Caco-2 (cell line): ENCODE measurements around the gene ARL5B. TPM values are rescaled to one million over a fixed set of nuclear protein-coding genes. Genes with fewer than 3 reads are reported as not detected.
"Not testable (repeated sequence)": the region's sequence is repeated elsewhere in the genome, so short reads cannot be mapped to it uniquely, and the experiment has no call there.

Experiments
- BruUV-seq: library from RNA; stranded (reverse); fragments of 400-500 nt; replicated peaks from 2 replicates; lab custom pipeline; 2021; lab: Mats Ljungman, UMichigan
- CTCF ChIA-PET: fragments of 300-600 bp; sonication (Branson Sonifier 250); formaldehyde crosslinking; loops from one replicate; lab custom pipeline; 2022; ENCODE audit warnings: antibody characterized with exemption; lab: Charles Lee
- POLR2A ChIA-PET: fragments of 300-600 bp; sonication (Branson Sonifier 250); formaldehyde crosslinking; loops from one replicate; lab custom pipeline; 2022; ENCODE audit warnings: antibody characterized with exemption; lab: Charles Lee
- DNase-seq, 2 experiments: peaks; one replicate each; pipeline versions ENCODE4 v3.0.0 to v3.0.0-alpha.2; 2020 to 2022
- H3K27me3 ChIP-seq: replicated peaks from 2 replicates; pipeline ENCODE4 v1.6.0; 2011; ENCODE audit warnings: low read length; ENCODE audit not compliant: control insufficient read depth, insufficient read depth
- H3K36me3 ChIP-seq: 2 replicates; pipeline ENCODE4 v1.5.1; 2011; ENCODE audit warnings: low read length; ENCODE audit not compliant: control insufficient read depth, insufficient read depth
- H3K4me1 ChIP-seq: fragments of 250-450 bp; sonication (Bioruptor Pico); 2 replicates; pipeline ENCODE4 v1.5.1; 2020; ENCODE audit warnings: mild to moderate bottlenecking
- H3K4me3 ChIP-seq: 2 replicates; pipeline ENCODE4 v1.5.1; 2011; ENCODE audit warnings: low read depth, mild to moderate bottlenecking, control low read depth, low read length
- H3K9me3 ChIP-seq: fragments of 250-450 bp; sonication (Bioruptor Pico); 2 replicates; pipeline ENCODE4 v1.5.1; 2020; ENCODE audit warnings: mild to moderate bottlenecking, moderate library complexity
- H3K27ac Mint-ChIP-seq: one replicate; pipeline ENCODE4 v1.8.0; 2022; ENCODE audit warnings: mixed read lengths; ENCODE audit not compliant: unreplicated experiment
- H3K27me3 Mint-ChIP-seq: one replicate; pipeline ENCODE4 v1.8.0; 2022; ENCODE audit warnings: mixed read lengths; ENCODE audit not compliant: insufficient read depth, unreplicated experiment
- H3K36me3 Mint-ChIP-seq: one replicate; pipeline ENCODE4 v1.8.0; 2022; ENCODE audit warnings: mild to moderate bottlenecking, mixed read lengths; ENCODE audit not compliant: insufficient read depth, unreplicated experiment
- H3K4me1 Mint-ChIP-seq: one replicate; pipeline ENCODE4 v1.8.0; 2022; ENCODE audit warnings: low read depth, mixed read lengths; ENCODE audit not compliant: unreplicated experiment
- H3K4me3 Mint-ChIP-seq: one replicate; pipeline ENCODE4 v1.8.0; 2022; ENCODE audit warnings: mild to moderate bottlenecking, moderate library complexity, mixed read lengths; ENCODE audit not compliant: unreplicated experiment
- H3K9me3 Mint-ChIP-seq: one replicate; pipeline ENCODE4 v1.8.0; 2022; ENCODE audit warnings: mixed read lengths; ENCODE audit not compliant: unreplicated experiment
- intact Hi-C: fragments of 100-400 bp; cut with micrococcal nuclease; formaldehyde crosslinking; loops from one replicate; pipeline ENCODE4 v1.10.0; 2022; ENCODE audit not compliant: unreplicated experiment
- total RNA-seq: library from RNA; stranded (reverse); gene quantifications from 2 replicates; pipeline ENCODE4 v1.2.3, GENCODE V29; 2022
- TF ChIP-seq, protein P1 (sequence below), 2 experiments: fragments of 200-600 bp in 1 of 2; IDR thresholded peaks; 1 replicate in 1 of 2; 2 replicates in 1 of 2; pipeline versions ENCODE4 v1.5.1 to v1.8.0; 2011 to 2022; ENCODE audit warnings: antibody characterized with exemption in 1 of 2, control low read depth in 1 of 2, inconsistent platforms in 1 of 2, low read depth in 1 of 2, low read length in 1 of 2, mild to moderate bottlenecking in 1 of 2, moderate library complexity in 1 of 2; ENCODE audit not compliant: insufficient read depth in 1 of 2, severe bottlenecking in 1 of 2, unreplicated experiment in 1 of 2

The ARL5B gene
- total RNA-seq, 1 experiment from 2014 or later = 61.7 TPM

DNA sequence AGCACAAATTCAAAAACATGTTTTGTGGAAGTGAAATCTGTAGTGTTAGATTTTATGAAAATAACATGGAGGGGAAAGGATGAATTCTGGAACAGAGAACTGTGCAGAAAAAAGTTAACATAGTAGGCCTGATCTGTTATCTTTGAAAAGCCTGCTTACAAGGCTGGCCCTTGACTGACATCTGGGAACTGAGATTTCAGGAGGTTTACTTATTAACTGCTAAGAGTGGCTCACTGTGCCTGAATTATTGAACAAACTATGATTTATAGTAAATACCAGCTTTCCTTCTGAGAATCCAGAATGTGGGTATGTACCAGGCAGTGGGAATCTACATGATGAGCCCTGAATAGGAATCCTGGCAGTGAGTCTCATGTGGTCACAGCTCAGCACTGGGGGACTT, 38.4 kb upstream of the ARL5B start:
- Mint-ChIP-seq H3K4me1 (peaks cover 75% of the 10 kb centered on the region), H3K4me3 (no peak overlapping the region), H3K36me3 (peaks cover 53% of the 10 kb centered on the region), H3K27me3 (no peaks in the 10 kb centered on the region), H3K27ac (peak overlapping the region; percentile 23), H3K9me3 (no peaks in the 10 kb centered on the region)
- TF ChIP-seq, protein P1, sequence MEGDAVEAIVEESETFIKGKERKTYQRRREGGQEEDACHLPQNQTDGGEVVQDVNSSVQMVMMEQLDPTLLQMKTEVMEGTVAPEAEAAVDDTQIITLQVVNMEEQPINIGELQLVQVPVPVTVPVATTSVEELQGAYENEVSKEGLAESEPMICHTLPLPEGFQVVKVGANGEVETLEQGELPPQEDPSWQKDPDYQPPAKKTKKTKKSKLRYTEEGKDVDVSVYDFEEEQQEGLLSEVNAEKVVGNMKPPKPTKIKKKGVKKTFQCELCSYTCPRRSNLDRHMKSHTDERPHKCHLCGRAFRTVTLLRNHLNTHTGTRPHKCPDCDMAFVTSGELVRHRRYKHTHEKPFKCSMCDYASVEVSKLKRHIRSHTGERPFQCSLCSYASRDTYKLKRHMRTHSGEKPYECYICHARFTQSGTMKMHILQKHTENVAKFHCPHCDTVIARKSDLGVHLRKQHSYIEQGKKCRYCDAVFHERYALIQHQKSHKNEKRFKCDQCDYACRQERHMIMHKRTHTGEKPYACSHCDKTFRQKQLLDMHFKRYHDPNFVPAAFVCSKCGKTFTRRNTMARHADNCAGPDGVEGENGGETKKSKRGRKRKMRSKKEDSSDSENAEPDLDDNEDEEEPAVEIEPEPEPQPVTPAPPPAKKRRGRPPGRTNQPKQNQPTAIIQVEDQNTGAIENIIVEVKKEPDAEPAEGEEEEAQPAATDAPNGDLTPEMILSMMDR (IDR thresholded peaks at IDR 0.05; ENCODE audit: insufficient read depth in 1 of 2, low read depth in 1 of 2, low read length in 1 of 2, severe bottlenecking in 1 of 2, unreplicated experiment in 1 of 2) = no peak
- intact Hi-C loops = no loop called here
- Histone ChIP-seq H3K4me3 (no peak overlapping the region), H3K36me3 (peaks cover 2% of the 10 kb centered on the region), H3K4me1 (peaks cover 56% of the 10 kb centered on the region), H3K27me3 (no peaks in the 10 kb centered on the region), H3K9me3 (no peaks in the 10 kb centered on the region)
- DNase-seq = no peak
- CTCF ChIA-PET = no interaction called here
- BruUV-seq = no TSS peak
- POLR2A ChIA-PET = no interaction called here

DNA sequence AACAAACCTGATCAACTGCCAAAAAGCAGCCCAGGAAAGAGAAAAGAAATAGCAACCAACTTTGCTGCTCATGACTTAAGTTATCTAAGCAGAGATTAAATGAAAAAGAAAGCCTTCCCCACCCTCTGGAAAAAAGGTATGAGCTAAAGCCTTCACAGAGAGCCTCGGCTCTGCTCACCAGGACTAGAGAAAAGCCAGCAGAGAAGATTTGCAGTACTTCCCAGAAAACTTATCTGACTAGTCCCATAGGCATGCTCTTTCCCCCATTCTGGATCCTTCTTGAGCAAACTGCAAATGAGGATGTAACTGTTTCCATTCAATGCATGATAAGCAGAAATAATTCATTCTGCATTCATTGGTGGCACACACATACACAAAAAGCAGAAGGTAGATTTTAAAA, 35.6 kb upstream of the ARL5B start:
- DNase-seq, H3K27me3 ChIP-seq, POLR2A ChIA-PET, H3K9me3 Mint-ChIP-seq, BruUV-seq, CTCF ChIA-PET, H3K36me3 ChIP-seq, H3K9me3 ChIP-seq, H3K27me3 Mint-ChIP-seq, H3K4me3 ChIP-seq: not testable (repeated sequence)
- peak overlapping the region; percentile 73 for H3K27ac Mint-ChIP-seq
- intact Hi-C loops = loop anchor here (1.0 kb wide), 2 partner anchors 7 to 36 kb away; partner anchors contain the start of gene ARL5B
- peaks cover 79% of the 10 kb centered on the region for H3K4me1 Mint-ChIP-seq
- peaks cover 43% of the 10 kb centered on the region for H3K36me3 Mint-ChIP-seq
- H3K4me1 ChIP-seq = peaks cover 64% of the 10 kb centered on the region
- H3K4me3 Mint-ChIP-seq = peak overlapping the region; percentile 33

DNA sequence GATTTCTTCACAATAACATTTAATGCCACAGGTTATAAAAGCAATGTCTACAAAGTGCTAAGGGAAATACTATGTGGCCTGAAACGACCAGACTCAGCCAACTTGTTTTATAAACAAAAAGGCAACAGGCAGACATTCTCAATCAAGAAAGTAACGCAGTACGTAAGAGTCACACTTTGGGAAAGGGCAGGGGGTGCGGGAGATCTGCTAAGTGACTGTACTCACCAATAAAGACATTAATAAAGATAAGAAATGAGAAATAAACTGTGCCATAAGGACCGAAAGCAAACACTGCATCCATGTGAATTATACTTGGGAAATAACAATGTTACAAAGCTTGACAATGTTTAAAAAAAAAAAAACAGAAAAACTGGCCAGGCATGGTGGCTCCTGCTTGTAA, 33.3 kb upstream of the ARL5B start:
- H3K4me1 ChIP-seq = peaks cover 52% of the 10 kb centered on the region
- ChIA-PET POLR2A (interaction anchor here (1.4 kb wide), 1 partner anchor 33 kb away, joined by 4 read pairs; the partner anchor contains the start of gene ARL5B), CTCF (no interaction called here)

DNA sequence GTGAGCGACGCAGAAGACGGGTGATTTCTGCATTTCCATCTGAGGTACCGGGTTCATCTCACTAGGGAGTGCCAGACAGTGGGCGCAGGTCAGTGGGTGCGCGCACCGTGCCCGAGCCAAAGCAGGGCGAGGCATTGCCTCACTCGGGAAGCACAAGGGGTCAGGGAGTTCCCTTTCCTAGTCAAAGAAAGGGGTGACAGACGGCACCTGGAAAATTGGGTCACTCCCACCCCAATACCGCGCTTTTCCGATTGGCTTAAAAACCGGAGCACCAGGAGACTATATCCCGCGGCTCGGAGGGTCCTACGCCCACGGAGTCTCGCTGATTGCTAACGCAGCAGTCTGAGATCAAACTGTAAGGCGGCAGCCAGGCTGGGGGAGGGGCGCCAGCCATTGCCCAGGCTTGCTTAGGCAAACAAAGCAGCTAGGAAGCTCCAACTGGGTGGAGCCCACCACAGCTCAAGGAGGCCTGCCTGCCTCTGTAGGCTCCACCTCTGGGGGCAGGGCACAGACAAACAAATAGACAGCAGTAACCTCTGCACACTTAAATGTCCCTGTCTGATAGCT, 31.7 kb upstream of the ARL5B start:
- H3K9me3 ChIP-seq, H3K36me3 ChIP-seq, H3K27me3 Mint-ChIP-seq, H3K27me3 ChIP-seq, BruUV-seq, H3K9me3 Mint-ChIP-seq, CTCF ChIA-PET: not testable (repeated sequence)
- peak overlapping the region; percentile 82 for H3K4me3 Mint-ChIP-seq
- peaks cover 19% of the 10 kb centered on the region for H3K36me3 Mint-ChIP-seq
- Histone ChIP-seq H3K4me3 (peak overlapping the region; percentile 59), H3K4me1 (peaks cover 36% of the 10 kb centered on the region)
- DNase-seq = peak; percentile 93 to 95
- intact Hi-C loops = loop anchor here (1.0 kb wide), 1 partner anchor 17 kb away; no protein-coding TSS in a partner anchor
- H3K4me1 Mint-ChIP-seq = peaks cover 50% of the 10 kb centered on the region
- POLR2A ChIA-PET = interaction anchor here (0.8 kb wide), 1 partner anchor 24 kb away, joined by 6 read pairs; the partner anchor contains the start of gene NSUN6
- H3K27ac Mint-ChIP-seq = peak overlapping the region; percentile 93

More for the DNA sequence above, 33.3 kb upstream of the ARL5B start:
- peak overlapping the region; percentile 57 for H3K27ac Mint-ChIP-seq
- no peak overlapping the region for H3K4me3 ChIP-seq
- no peaks in the 10 kb centered on the region for H3K27me3 Mint-ChIP-seq
- BruUV-seq = no TSS peak
- no peaks in the 10 kb centered on the region for H3K9me3 ChIP-seq
- no peaks in the 10 kb centered on the region; the same call in 1 of the 2 replicates for H3K36me3 ChIP-seq
- H3K27me3 ChIP-seq = no peaks in the 10 kb centered on the region
- H3K9me3 Mint-ChIP-seq = no peaks in the 10 kb centered on the region
- no peak for DNase-seq
- peaks cover 64% of the 10 kb centered on the region for H3K4me1 Mint-ChIP-seq
- TF ChIP-seq, protein P1 (IDR thresholded peaks at IDR 0.05; ENCODE audit: insufficient read depth in 1 of 2, low read depth in 1 of 2, low read length in 1 of 2, severe bottlenecking in 1 of 2, unreplicated experiment in 1 of 2) = no peak
- peak overlapping the region; percentile 54 for H3K4me3 Mint-ChIP-seq
- H3K36me3 Mint-ChIP-seq = peaks cover 24% of the 10 kb centered on the region
- intact Hi-C loops = no loop called here

DNA sequence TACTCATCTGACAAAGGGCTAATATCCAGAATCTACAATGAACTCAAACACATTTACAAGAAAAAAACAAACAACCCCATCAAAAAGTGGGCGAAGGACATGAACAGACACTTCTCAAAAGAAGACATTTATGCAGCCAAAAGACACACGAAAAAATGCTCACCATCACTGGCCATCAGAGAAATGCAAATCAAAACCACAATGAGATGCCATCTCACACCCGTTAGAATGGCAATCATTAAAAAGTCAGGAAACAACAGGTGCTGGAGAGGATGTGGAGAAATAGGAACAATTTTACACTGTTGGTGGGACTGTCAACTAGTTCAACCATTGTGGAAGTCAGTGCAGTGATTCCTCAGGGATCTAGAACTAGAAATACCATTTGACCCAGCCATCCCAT, 26.7 kb upstream of the ARL5B start:
- H3K9me3 ChIP-seq, H3K9me3 Mint-ChIP-seq, H3K27me3 Mint-ChIP-seq, H3K36me3 ChIP-seq, H3K27me3 ChIP-seq, H3K27ac Mint-ChIP-seq, H3K4me3 ChIP-seq, DNase-seq, BruUV-seq, POLR2A ChIA-PET, H3K4me3 Mint-ChIP-seq, CTCF ChIA-PET, intact Hi-C loops: not testable (repeated sequence)
- H3K4me1 Mint-ChIP-seq = peaks cover 21% of the 10 kb centered on the region
- H3K4me1 ChIP-seq = peaks cover 25% of the 10 kb centered on the region
- peaks cover 24% of the 10 kb centered on the region for H3K36me3 Mint-ChIP-seq
